Ovary (tissue), 9 donors: ENCODE measurements around the gene UBE2I. TPM values are rescaled to one million over a fixed set of nuclear protein-coding genes. Genes with fewer than 3 reads are reported as not detected.

Experiments
- DNase-seq, 5 donors: peaks; one replicate each; pipeline ENCODE4 v3.0.0-alpha.2; 2019 to 2020
- H3K27ac ChIP-seq, 2 donors: fragments of 200-600 bp; one replicate each; pipeline versions ENCODE4 v1.5.1 to v1.8.0; 2019 to 2022
- H3K27me3 ChIP-seq: fragments of 200-600 bp; one replicate; pipeline ENCODE4 v1.8.0; 2022
- H3K36me3 ChIP-seq: fragments of 200-600 bp; sonication (generic); one replicate; pipeline ENCODE4 v1.5.1; 2019
- H3K4me1 ChIP-seq: one replicate; pipeline ENCODE4 v1.8.1; 2013; ENCODE audit warnings: mild to moderate bottlenecking, moderate library complexity; ENCODE audit not compliant: insufficient read depth
- H3K4me3 ChIP-seq: fragments of 200-600 bp; sonication (generic); one replicate; pipeline ENCODE4 v1.5.1; 2017
- H3K9me3 ChIP-seq, 2 donors: fragments of 200-600 bp in 1 of 2; sonication (generic) in 1 of 2; one replicate each; pipeline versions ENCODE4 v1.5.1 to v1.8.1; 2013 to 2019; ENCODE audit warnings: mild to moderate bottlenecking in 1 of 2, moderate library complexity in 1 of 2
- EP300 ChIP-seq: sonication (generic); formaldehyde crosslinking; IDR thresholded peaks from one replicate; pipeline ENCODE4 v1.6.1; 2017; ENCODE audit warnings: antibody characterized with exemption
- POLR2A ChIP-seq: fragments of 450-650 bp; IDR thresholded peaks from one replicate; pipeline ENCODE4 v1.6.1; 2017; ENCODE audit warnings: antibody characterized with exemption, mild to moderate bottlenecking, moderate library complexity
- WGBS, 3 donors: extraction: QIAGEN DNeasy Blood & Tissue Kit in 1 of 3; methylation state at CpG; one replicate each; pipeline versions ENCODE4 v1.1.5 to v1.1.7; 2013 to 2017; 5-methylcytosine and 5-hydroxymethylcytosine counted together
- intact Hi-C, 4 donors: fragments of 100-400 bp; cut with DNase I; formaldehyde crosslinking; loops; one replicate each; pipeline versions ENCODE4 v1.11.0 to v1.15.1; 2022 to 2023
- polyA plus RNA-seq, 2 donors: library from polyadenylated mRNA; stranded (reverse); fragments of 200-250 nt in 1 of 2; fragments of 350-450 nt in 1 of 2; fragmentation: Illumina TruSeq in 1 of 2; extraction: RNeasy Lipid Tissue Mini Kit (QIAGEN cat#74804) in 1 of 2; gene quantifications; one replicate each; pipeline ENCODE4 v1.2.3, GENCODE V29; 2013 to 2014
- total RNA-seq, 7 donors: library from RNA; depleted of rRNA in 2 of 7; stranded (reverse); fragments of >200 nt in 2 of 7; fragmentation: NEBNext Ultra II Directional in 3 of 7; extraction: Animal tissue kit (Norgen Biotek cat#: 25700) in 3 of 7; gene quantifications; one replicate each; pipeline versions ENCODE4 v1.1.0 to v1.2.4, GENCODE V29; 2016 to 2023
- TF ChIP-seq, protein P1 (sequence below), 3 donors: fragments of 450-650 bp in 2 of 3; fragments of 200-600 bp in 1 of 3; IDR thresholded peaks; one replicate each; pipeline versions ENCODE4 v1.5.1 to v1.8.0; 2016 to 2022; ENCODE audit warnings: antibody characterized with exemption in 3 of 3, mild to moderate bottlenecking in 1 of 3
- donor health status: DM: no; HTN: no; CAD: no; lungs with moderate emphysema.
- donor health status: DM: no; HTN: no; CAD: no.
- donor health status: Bipolar disorder and iron deficiency.
- donor health status: DM: yes; HTN: yes; CAD: no.
- donor health status: DM: no; HTN: no; CAD: no.
- donor health status: DM: yes; HTN: yes; CAD: no.

UBE2I gene
- total and polyA plus RNA-seq, 9 donors = 63.9 to 258 (median 145) TPM

DNA sequence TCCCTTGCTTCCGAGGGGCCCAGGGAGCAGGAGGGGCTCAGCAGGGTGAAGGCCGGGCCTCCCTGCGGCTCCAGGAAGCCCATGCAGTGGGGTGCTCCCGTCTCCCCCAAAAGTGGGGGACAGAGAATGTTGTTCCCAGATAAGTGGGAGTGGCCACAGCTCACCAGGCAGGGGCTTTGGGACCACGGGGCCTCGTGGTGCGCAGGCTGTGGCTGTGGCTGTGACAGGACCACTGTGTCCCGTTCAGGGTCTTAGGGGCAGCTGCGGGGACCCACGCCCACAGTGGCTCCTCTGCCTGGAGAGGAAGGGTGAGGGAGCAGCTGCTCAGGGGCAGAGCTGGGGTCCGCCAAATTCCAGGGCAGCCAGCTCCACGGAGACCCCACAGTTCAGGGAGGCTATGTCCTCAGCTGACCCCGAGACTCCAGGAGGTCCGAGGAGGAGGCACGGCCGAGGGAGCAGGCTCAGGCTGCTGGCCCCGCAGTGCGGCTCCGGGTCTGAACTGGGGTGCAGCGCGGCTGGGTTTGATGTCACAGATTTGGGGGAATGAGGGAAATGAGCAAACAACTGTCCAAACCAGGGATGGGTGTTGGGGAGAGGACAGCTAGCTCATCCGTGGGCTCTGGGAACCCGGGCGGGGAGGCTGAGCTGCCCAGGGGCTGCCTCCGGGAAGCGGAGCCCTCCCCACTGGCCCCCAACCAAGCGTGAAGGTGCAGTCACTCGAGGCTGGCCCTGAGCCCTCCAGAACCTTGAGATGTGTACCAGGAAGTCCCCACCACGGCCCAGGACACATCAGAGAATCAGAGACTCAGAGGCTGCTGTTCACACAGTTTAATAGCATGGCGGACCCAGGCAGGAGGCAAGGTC is 30.1 kb upstream of the UBE2I start:
- TF ChIP-seq, protein P1, sequence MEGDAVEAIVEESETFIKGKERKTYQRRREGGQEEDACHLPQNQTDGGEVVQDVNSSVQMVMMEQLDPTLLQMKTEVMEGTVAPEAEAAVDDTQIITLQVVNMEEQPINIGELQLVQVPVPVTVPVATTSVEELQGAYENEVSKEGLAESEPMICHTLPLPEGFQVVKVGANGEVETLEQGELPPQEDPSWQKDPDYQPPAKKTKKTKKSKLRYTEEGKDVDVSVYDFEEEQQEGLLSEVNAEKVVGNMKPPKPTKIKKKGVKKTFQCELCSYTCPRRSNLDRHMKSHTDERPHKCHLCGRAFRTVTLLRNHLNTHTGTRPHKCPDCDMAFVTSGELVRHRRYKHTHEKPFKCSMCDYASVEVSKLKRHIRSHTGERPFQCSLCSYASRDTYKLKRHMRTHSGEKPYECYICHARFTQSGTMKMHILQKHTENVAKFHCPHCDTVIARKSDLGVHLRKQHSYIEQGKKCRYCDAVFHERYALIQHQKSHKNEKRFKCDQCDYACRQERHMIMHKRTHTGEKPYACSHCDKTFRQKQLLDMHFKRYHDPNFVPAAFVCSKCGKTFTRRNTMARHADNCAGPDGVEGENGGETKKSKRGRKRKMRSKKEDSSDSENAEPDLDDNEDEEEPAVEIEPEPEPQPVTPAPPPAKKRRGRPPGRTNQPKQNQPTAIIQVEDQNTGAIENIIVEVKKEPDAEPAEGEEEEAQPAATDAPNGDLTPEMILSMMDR (IDR thresholded peaks at IDR 0.05) = no peak
- TF ChIP-seq EP300 = no peak
- TF ChIP-seq POLR2A = no peak
- intact Hi-C loops = no loop called here
- H3K36me3 ChIP-seq = no peaks in the 10 kb centered on the region
- H3K4me3 ChIP-seq = no peak overlapping the region
- no peak for DNase-seq
- 68 to 74% (median 71%) methylated on average over 30 of the region's 30 CpGs for WGBS, 3 donors
- H3K9me3 ChIP-seq = no peaks in the 10 kb centered on the region
- H3K4me1 ChIP-seq = no peaks in the 10 kb centered on the region
- H3K27ac ChIP-seq = no peak overlapping the region
- H3K27me3 ChIP-seq = no peaks in the 10 kb centered on the region

DNA sequence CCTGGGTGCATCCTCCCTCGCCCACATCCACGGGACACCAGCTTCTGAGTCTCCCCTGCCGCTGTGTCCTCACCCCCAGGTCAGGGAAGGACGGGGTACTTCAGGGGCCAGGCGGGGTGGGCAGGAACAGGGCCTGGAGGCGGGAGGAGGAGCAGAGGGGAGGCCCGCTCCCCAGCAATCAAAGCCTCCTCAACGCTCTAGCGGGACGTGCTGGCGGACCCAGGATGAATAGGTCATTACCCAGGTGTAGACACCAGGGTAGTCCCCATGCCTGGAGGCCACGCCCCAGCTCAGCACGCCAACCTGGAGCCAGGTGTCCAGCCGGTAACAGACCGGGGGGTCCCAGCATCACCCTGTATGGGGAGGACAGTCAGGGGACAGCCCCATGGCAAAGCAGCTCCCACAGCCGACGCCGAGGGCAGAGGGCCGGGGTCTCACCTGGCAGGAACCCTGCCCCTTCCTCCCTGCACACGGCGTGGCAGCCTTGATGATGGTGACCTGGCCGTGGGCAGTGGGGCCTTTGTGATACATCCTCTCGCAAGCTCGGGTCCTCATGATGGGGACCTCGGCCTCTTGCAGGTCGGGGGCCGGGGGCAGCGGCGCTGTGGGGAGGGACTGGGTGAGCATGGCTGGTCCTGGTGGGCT is 29.4 kb upstream of the UBE2I start:
- TF ChIP-seq EP300 = no peak
- TF ChIP-seq POLR2A = no peak
- TF ChIP-seq, protein P1 (IDR thresholded peaks at IDR 0.05) = no peak
- Histone ChIP-seq H3K27me3 (no peaks in the 10 kb centered on the region), H3K9me3 (no peaks in the 10 kb centered on the region), H3K4me3 (no peak overlapping the region), H3K27ac (no peak overlapping the region), H3K4me1 (no peaks in the 10 kb centered on the region), H3K36me3 (no peaks in the 10 kb centered on the region)
- 72 to 77% (median 74%) methylated on average over 24 to 29 of the region's 29 CpGs for WGBS, 3 donors
- no peak for DNase-seq
- intact Hi-C loops = no loop called here

DNA sequence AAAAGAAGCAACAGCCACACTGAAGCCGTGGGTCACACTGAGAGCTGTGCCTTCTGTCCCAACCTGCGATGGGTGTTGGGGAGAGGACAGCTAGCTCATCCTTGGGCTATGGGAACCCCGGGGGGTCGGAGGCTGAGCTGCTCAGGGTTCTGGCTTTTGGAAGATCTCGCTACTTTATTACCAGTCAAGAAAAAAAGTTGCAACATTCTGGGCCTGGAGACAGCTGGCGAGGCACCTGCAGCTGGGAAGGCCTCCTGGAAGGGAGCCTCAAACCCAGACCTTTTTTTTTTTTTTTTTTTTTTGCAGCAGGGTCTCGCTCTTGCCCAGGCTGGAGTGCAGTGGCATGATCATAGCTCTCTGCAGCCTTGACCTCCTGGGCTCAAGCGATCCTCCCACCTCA is 28.7 kb upstream of the UBE2I start:
- Histone ChIP-seq H3K27me3 (no peaks in the 10 kb centered on the region), H3K27ac (no peak overlapping the region), H3K4me3 (no peak overlapping the region), H3K9me3 (no peaks in the 10 kb centered on the region), H3K36me3 (no peaks in the 10 kb centered on the region), H3K4me1 (no peaks in the 10 kb centered on the region)
- intact Hi-C loops = no loop called here
- WGBS, 3 donors = 53 to 74% (median 57%) methylated on average over 8 of the region's 8 CpGs
- TF ChIP-seq POLR2A (no peak), EP300 (no peak)
- TF ChIP-seq, protein P1 (IDR thresholded peaks at IDR 0.05) = no peak
- no peak for DNase-seq

DNA sequence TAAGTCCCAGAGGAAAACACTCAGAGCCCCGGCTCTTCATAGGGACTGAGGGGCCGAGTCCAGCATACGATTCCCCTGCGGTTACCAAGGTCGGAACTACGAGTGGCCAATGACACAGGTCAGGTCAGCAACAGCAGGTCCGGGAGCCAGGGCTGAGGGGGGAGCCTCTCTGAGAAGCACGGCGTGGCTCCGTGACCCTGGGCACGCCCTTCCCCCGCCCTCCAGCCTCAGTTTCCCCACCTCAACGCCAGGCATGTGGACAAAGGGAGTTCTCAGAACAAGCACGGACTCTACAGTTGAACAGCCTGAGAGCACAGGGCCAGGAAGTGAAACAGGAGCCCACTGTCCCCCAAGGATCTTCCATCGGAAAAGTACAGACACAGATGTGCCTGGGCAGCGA is 27.9 kb upstream of the UBE2I start:
- Histone ChIP-seq H3K27ac (no peak overlapping the region), H3K4me3 (no peak overlapping the region), H3K9me3 (no peaks in the 10 kb centered on the region), H3K27me3 (no peaks in the 10 kb centered on the region), H3K36me3 (no peaks in the 10 kb centered on the region), H3K4me1 (no peaks in the 10 kb centered on the region)
- intact Hi-C loops = no loop called here
- TF ChIP-seq EP300 (no peak), POLR2A (no peak)
- TF ChIP-seq, protein P1 (IDR thresholded peaks at IDR 0.05) = no peak
- no peak for DNase-seq
- 70 to 74% (median 71%) methylated on average over 16 of the region's 16 CpGs for WGBS, 3 donors
